Adrenal gland (tissue), 5 donors: ENCODE data around the gene ZMAT3.

ENCODE experiments used
- POLR2A ChIP-seq, 2 donors: fragments of 450-650 bp; IDR thresholded peaks; one replicate each; pipeline ENCODE4 v1.6.1; 2017; ENCODE audit warnings: antibody characterized with exemption in 2 of 2, mild to moderate bottlenecking in 2 of 2, moderate library complexity in 1 of 2
- TF ChIP-seq, protein P1 (sequence below), 6 experiments: fragments of 450-650 bp in 4 of 6; fragments of 200-600 bp in 2 of 6; sonication (generic) in 1 of 6; IDR thresholded peaks; 1 replicate in 5 of 6; 2 replicates in 1 of 6; pipeline versions ENCODE4 v1.5.1 to v1.8.0; 2016 to 2021; ENCODE audit warnings: antibody characterized with exemption in 6 of 6, mild to moderate bottlenecking in 2 of 6, moderate library complexity in 1 of 6
- donor health status: DM: no; HTN: no; CAD: no.

DNA sequence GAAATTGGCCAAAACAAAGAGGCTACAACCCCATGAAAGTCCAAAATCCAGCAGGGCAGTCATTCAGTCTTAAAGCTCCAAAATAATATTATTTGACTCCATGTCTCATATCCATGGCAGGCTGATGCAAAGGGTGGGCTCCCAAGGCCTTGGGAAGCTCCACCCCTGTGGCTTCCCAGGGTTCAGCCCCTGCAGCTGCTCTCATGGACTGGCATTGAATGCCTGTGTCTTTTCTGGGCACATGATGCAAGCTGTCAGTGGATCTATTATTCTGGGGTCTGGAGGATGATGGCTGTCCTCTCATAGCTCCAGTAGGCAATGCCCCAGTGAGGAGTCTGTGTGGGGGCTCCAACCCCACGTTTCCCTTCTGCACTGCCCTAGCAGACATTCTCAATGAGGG lies 81.8 kb downstream of the ZMAT3 start:
- no peak for TF ChIP-seq POLR2A (IDR thresholded peaks at IDR 0.05)
- TF ChIP-seq, protein P1, sequence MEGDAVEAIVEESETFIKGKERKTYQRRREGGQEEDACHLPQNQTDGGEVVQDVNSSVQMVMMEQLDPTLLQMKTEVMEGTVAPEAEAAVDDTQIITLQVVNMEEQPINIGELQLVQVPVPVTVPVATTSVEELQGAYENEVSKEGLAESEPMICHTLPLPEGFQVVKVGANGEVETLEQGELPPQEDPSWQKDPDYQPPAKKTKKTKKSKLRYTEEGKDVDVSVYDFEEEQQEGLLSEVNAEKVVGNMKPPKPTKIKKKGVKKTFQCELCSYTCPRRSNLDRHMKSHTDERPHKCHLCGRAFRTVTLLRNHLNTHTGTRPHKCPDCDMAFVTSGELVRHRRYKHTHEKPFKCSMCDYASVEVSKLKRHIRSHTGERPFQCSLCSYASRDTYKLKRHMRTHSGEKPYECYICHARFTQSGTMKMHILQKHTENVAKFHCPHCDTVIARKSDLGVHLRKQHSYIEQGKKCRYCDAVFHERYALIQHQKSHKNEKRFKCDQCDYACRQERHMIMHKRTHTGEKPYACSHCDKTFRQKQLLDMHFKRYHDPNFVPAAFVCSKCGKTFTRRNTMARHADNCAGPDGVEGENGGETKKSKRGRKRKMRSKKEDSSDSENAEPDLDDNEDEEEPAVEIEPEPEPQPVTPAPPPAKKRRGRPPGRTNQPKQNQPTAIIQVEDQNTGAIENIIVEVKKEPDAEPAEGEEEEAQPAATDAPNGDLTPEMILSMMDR (IDR thresholded peaks at IDR 0.05), result no peak
